Measurements from ENCODE around the gene CCR5.

Gene CCR5

DNA sequence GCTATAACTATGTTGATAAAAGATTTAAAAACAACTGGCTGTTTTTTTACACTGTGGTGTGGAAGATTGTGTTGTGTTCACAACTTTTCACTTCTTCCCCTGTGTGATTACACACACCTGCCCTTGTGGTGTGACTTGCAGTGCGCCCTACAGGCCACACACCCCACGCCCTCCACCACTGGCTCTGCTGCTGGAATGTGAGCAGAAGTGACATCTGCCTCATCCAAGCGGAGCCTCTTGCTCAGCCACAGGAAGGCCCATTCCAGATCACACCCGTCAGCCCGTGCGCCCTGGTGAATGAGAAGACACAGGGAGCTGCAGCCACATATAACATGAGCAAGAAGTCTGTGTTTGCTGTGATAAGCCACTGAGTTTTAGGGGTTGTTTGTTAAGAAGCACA, 9.8 kb upstream of the CCR5 start:
- Histone ChIP-seq H4K5ac (ENCODE audit: low read length) (no peak overlapping the region), H3K18ac (ENCODE audit: low read length) (no peak overlapping the region), H3K23ac (ENCODE audit: low read length) (no peak overlapping the region), H3K27ac (ENCODE audit: low read depth, low read length) (no peak overlapping the region), H3K4me3 (ENCODE audit: low read length) (no peak overlapping the region), H3K4me1 (ENCODE audit: control insufficient read depth, low read depth, low read length) (peaks cover 9% of the 10 kb centered on the region), H3K4me2 (ENCODE audit: low read length) (no peak overlapping the region), H3K79me2 (ENCODE audit: control insufficient read depth, insufficient read depth, low read length) (no peaks in the 10 kb centered on the region), H4K8ac (ENCODE audit: low read depth, low read length) (no peak overlapping the region), H2BK15ac (replicated peaks; ENCODE audit: low read depth) (no peak overlapping the region), H3K9ac (ENCODE audit: low read length) (no peak overlapping the region), H3K27me3 (ENCODE audit: insufficient read depth, low read length, poor library complexity) (no peaks in the 10 kb centered on the region), H3K56ac (ENCODE audit: low read length) (no peak overlapping the region), H3K79me1 (ENCODE audit: low read length) (no peaks in the 10 kb centered on the region), H3K36me3 (ENCODE audit: control insufficient read depth, insufficient read depth, low read length) (no peaks in the 10 kb centered on the region), H3K4ac (ENCODE audit: low read depth, low read length) (no peak overlapping the region), H2AK5ac (ENCODE audit: low read length) (no peak overlapping the region), H2BK5ac (ENCODE audit: low read length) (no peak overlapping the region), H2BK120ac (ENCODE audit: low read depth, low read length) (no peak overlapping the region)
- no CpG with 5 or more reads among the region's 6 CpGs for WGBS (ENCODE audit: extremely low coverage, insufficient coverage, low lambda C conversion rate)
- peak; percentile 61 for DNase-seq

DNA sequence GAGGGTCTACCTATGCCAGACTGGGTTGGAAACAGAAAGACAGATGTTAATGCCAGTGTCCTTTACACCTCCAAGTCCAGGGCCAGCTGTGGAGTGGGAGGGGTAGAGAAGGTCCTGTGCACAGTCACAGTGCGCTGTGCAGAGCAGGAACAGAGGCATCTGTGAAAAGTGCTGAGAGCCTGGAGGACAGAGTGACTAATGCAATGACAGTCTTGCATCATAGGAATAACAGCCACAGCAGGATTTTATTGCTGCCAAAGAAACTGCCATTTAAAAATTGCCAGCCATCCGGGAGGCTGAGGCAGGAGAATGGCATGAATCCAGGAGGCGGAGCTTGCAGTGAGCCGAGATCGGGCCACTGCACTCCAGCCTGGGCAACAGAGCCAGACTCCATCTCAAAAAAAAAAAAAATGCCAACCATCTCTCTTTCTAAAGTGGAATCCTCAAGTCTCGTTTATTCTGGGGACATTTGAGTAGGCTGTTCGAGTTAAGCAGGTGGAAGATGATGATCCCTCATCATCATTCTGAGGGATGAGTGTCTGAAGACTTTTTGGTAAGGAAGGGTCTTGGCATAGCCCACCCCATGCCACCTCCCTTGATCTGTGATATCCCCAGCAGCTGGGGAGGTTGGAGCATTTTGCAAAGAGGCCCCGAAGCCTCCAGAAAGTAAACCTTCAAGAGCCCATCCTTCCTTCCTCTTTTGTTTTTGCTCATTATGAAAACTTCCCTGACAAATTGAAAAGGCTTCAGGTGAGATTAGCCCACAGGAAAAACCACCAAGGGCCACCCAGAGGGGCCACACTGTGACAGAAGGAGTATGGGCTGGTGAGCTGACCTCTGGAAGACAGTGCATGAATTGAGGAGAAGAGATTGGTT, 9.1 kb upstream of the CCR5 start:
- H3K27ac ChIP-seq (ENCODE audit: low read depth, low read length), result no peak overlapping the region
- no peak overlapping the region for H4K8ac ChIP-seq (ENCODE audit: low read depth, low read length)
- H3K23ac ChIP-seq (ENCODE audit: low read length), result no peak overlapping the region
- H3K79me2 ChIP-seq (ENCODE audit: control insufficient read depth, insufficient read depth, low read length), result no peaks in the 10 kb centered on the region
- no peak for DNase-seq
- no peak overlapping the region for H3K4ac ChIP-seq (ENCODE audit: low read depth, low read length)
- H3K9ac ChIP-seq (ENCODE audit: low read length), result no peak overlapping the region
- H3K79me1 ChIP-seq (ENCODE audit: low read length), result no peaks in the 10 kb centered on the region
- no peak overlapping the region for H3K18ac ChIP-seq (ENCODE audit: low read length)
- H3K56ac ChIP-seq (ENCODE audit: low read length), result no peak overlapping the region
- H3K27me3 ChIP-seq (ENCODE audit: insufficient read depth, low read length, poor library complexity), result no peaks in the 10 kb centered on the region
- no CpG with 5 or more reads among the region's 8 CpGs for WGBS (ENCODE audit: extremely low coverage, insufficient coverage, low lambda C conversion rate)
- no peak overlapping the region for H3K4me3 ChIP-seq (ENCODE audit: low read length)
- no peak overlapping the region for H3K4me2 ChIP-seq (ENCODE audit: low read length)
- H2BK120ac ChIP-seq (ENCODE audit: low read depth, low read length), result no peak overlapping the region
- H4K5ac ChIP-seq (ENCODE audit: low read length), result no peak overlapping the region
- no peak overlapping the region for H2AK5ac ChIP-seq (ENCODE audit: low read length)
- H2BK5ac ChIP-seq (ENCODE audit: low read length), result no peak overlapping the region
- no peak overlapping the region for H2BK15ac ChIP-seq (replicated peaks; ENCODE audit: low read depth)
- H3K36me3 ChIP-seq (ENCODE audit: control insufficient read depth, insufficient read depth, low read length), result no peaks in the 10 kb centered on the region
- H3K4me1 ChIP-seq (ENCODE audit: control insufficient read depth, low read depth, low read length), result peaks cover 9% of the 10 kb centered on the region

DNA sequence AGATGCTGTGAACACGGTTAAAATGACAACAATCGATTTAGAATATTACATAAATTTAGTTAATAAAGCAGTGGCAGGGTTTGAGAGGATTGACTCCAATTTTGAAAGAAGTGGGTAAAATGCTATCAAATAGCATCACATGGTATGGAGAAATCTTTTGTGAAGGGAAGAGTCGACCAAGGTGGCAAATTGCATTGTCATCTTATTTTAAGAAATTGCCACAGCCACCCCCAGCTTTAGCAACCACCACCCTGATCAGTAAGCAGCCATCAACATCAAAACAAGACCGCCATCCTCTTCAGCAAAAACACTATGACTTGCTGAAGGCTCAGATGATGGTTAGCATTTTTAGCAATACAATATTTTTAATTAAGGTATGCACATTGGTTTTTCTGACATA, 5.7 kb upstream of the CCR5 start:
- Histone ChIP-seq H3K56ac (ENCODE audit: low read length) (no peak overlapping the region), H3K9ac (ENCODE audit: low read length) (no peak overlapping the region), H3K4me1 (ENCODE audit: control insufficient read depth, low read depth, low read length) (peaks cover 7% of the 10 kb centered on the region), H3K18ac (ENCODE audit: low read length) (no peak overlapping the region), H4K5ac (ENCODE audit: low read length) (no peak overlapping the region), H3K27me3 (ENCODE audit: insufficient read depth, low read length, poor library complexity) (no peaks in the 10 kb centered on the region), H3K23ac (ENCODE audit: low read length) (no peak overlapping the region), H4K8ac (ENCODE audit: low read depth, low read length) (no peak overlapping the region), H3K79me2 (ENCODE audit: control insufficient read depth, insufficient read depth, low read length) (no peaks in the 10 kb centered on the region), H3K79me1 (ENCODE audit: low read length) (no peaks in the 10 kb centered on the region), H2BK15ac (replicated peaks; ENCODE audit: low read depth) (no peak overlapping the region), H2BK120ac (ENCODE audit: low read depth, low read length) (no peak overlapping the region), H3K4me2 (ENCODE audit: low read length) (no peak overlapping the region), H3K27ac (ENCODE audit: low read depth, low read length) (no peak overlapping the region), H3K4ac (ENCODE audit: low read depth, low read length) (no peak overlapping the region), H2BK5ac (ENCODE audit: low read length) (no peak overlapping the region), H3K36me3 (ENCODE audit: control insufficient read depth, insufficient read depth, low read length) (no peaks in the 10 kb centered on the region), H2AK5ac (ENCODE audit: low read length) (no peak overlapping the region), H3K4me3 (ENCODE audit: low read length) (no peak overlapping the region)
- WGBS (ENCODE audit: extremely low coverage, insufficient coverage, low lambda C conversion rate), result no CpG with 5 or more reads among the region's 4 CpGs
- no peak for DNase-seq

DNA sequence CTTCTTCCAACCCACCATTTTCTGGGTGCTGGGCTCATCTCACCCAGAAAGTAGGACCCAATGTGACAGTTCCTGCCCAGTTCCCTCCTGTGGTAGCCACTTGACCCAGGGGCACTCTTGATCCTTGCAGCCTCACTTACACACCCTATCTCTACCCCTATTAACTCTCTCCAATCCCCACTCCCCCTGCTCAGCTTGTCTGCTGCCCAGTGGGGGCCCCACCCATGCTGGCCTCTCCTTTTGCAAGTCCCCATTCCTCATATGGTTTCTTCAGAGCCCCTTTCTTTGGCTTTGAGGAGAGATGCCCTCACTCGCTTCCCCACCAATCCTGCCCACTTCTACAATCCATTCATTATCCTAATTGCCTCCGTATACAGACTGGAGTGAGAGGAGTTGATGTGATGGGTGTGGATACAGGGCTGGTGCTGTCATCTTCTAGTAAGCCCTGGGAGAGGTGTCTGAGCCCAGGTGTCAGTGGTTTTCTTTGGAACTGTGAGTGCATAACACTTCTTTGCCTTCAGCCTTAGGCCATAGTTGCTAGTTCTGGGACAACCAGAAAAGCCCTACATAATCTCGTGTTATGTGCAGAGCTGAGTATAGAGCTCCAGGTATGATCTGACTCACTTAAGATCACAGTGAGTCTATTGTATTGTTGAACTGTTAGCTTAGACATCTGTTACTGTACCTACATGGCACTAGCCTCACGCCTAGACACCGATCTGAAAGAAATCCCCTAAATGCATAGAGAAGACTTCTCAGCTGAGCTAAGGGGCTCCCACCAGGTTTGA, 4.8 kb upstream of the CCR5 start:
- Histone ChIP-seq H3K36me3 (ENCODE audit: control insufficient read depth, insufficient read depth, low read length) (no peaks in the 10 kb centered on the region), H2AK5ac (ENCODE audit: low read length) (no peak overlapping the region), H3K56ac (ENCODE audit: low read length) (no peak overlapping the region), H4K8ac (ENCODE audit: low read depth, low read length) (no peak overlapping the region), H2BK120ac (ENCODE audit: low read depth, low read length) (no peak overlapping the region), H2BK15ac (replicated peaks; ENCODE audit: low read depth) (no peak overlapping the region), H2BK5ac (ENCODE audit: low read length) (no peak overlapping the region), H3K23ac (ENCODE audit: low read length) (no peak overlapping the region), H3K27me3 (ENCODE audit: insufficient read depth, low read length, poor library complexity) (no peaks in the 10 kb centered on the region), H3K4ac (ENCODE audit: low read depth, low read length) (no peak overlapping the region), H3K79me2 (ENCODE audit: control insufficient read depth, insufficient read depth, low read length) (no peaks in the 10 kb centered on the region), H3K4me2 (ENCODE audit: low read length) (no peak overlapping the region), H3K4me3 (ENCODE audit: low read length) (no peak overlapping the region), H3K27ac (ENCODE audit: low read depth, low read length) (no peak overlapping the region), H3K4me1 (ENCODE audit: control insufficient read depth, low read depth, low read length) (peaks cover 1% of the 10 kb centered on the region), H3K9ac (ENCODE audit: low read length) (no peak overlapping the region), H3K18ac (ENCODE audit: low read length) (no peak overlapping the region), H4K5ac (ENCODE audit: low read length) (no peak overlapping the region), H3K79me1 (ENCODE audit: low read length) (no peaks in the 10 kb centered on the region)
- no CpG with 5 or more reads among the region's 5 CpGs for WGBS (ENCODE audit: extremely low coverage, insufficient coverage, low lambda C conversion rate)
- DNase-seq, result no peak

DNA sequence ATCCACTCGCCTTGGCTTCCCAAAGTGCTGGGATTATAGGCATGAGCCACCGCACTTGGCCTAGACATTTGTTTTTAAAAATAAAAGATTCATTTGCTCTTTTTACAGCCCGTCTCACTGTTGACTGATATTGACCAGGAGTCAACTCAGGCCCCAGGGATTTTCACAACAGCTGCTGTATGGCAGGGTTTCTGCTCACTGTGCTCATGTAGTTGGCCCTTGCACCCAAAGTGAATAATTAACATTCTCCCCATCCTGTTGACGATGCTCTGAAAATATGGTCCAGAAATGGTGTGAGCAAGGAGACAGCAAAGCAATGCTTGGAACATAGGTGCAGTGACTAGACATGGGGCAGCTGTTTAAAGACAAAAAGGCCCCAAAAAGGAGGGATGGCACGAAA, 2.9 kb upstream of the CCR5 start:
- no peak overlapping the region for H2BK15ac ChIP-seq (replicated peaks; ENCODE audit: low read depth)
- H2BK120ac ChIP-seq (ENCODE audit: low read depth, low read length), result no peak overlapping the region
- no peaks in the 10 kb centered on the region for H3K36me3 ChIP-seq (ENCODE audit: control insufficient read depth, insufficient read depth, low read length)
- no peak overlapping the region for H3K56ac ChIP-seq (ENCODE audit: low read length)
- no peak overlapping the region for H3K23ac ChIP-seq (ENCODE audit: low read length)
- WGBS (ENCODE audit: extremely low coverage, insufficient coverage, low lambda C conversion rate), result no CpG with 5 or more reads among the region's 5 CpGs
- no peak overlapping the region for H2BK5ac ChIP-seq (ENCODE audit: low read length)
- no peak overlapping the region for H3K18ac ChIP-seq (ENCODE audit: low read length)
- H3K27ac ChIP-seq (ENCODE audit: low read depth, low read length), result no peak overlapping the region
- no peaks in the 10 kb centered on the region for H3K79me1 ChIP-seq (ENCODE audit: low read length)
- H3K79me2 ChIP-seq (ENCODE audit: control insufficient read depth, insufficient read depth, low read length), result no peaks in the 10 kb centered on the region
- no peak overlapping the region for H4K5ac ChIP-seq (ENCODE audit: low read length)
- H3K4me1 ChIP-seq (ENCODE audit: control insufficient read depth, low read depth, low read length), result peaks cover 1% of the 10 kb centered on the region
- H3K9ac ChIP-seq (ENCODE audit: low read length), result no peak overlapping the region
- no peaks in the 10 kb centered on the region for H3K27me3 ChIP-seq (ENCODE audit: insufficient read depth, low read length, poor library complexity)
- H3K4me3 ChIP-seq (ENCODE audit: low read length), result no peak overlapping the region
- H3K4ac ChIP-seq (ENCODE audit: low read depth, low read length), result no peak overlapping the region
- DNase-seq, result no peak
- H4K8ac ChIP-seq (ENCODE audit: low read depth, low read length), result no peak overlapping the region
- H2AK5ac ChIP-seq (ENCODE audit: low read length), result no peak overlapping the region
- no peak overlapping the region for H3K4me2 ChIP-seq (ENCODE audit: low read length)
